Measurements from ENCODE around the gene ZFYVE28. TPM values are rescaled to one million over a fixed set of nuclear protein-coding genes. Genes with fewer than 3 reads are reported as not detected.

ZFYVE28 gene
- total RNA-seq, 1 donor from 2014 or later = 0.44 TPM

DNA sequence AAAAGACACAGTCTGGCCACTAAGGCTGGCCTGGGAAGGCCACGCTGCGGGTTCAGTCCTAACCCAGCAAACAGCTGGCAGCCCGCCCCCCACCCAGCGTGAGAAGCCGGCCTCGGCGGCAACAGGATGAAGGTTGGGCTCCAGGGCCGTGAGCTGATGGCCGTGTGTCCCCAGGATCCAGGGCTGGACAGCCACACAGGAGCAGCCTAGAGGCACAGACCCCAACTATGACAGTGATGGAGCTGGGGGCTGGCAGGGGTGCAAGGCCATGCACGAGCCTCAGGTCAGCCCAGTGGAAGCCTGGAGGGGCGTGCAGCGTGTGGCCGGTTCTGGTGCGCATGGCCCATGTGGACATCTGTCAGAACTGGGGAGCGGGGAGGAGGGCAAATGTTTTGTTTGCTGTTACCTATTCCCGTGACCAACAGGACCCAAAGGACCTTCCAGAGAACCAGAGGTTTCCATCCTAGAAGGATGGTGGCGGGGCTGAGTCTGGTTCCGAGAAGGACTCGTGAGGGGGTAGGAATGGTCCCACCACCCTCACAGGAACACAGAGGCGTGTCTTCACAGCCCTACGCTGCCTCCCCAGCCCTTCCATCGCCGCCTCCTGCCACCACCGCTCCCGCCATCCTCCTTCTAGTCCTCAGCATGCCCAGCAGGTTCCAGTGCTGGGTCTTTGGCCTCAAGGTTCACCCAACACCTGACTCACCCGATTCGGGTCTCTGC, 46.5 kb downstream of the ZFYVE28 start:
- Mint-ChIP-seq H3K27me3 (ENCODE audit: unreplicated experiment) (peaks cover 12% of the 10 kb centered on the region), H3K4me1 (ENCODE audit: unreplicated experiment) (no peaks in the 10 kb centered on the region), H3K27ac (ENCODE audit: unreplicated experiment) (no peak overlapping the region), H3K9me3 (ENCODE audit: unreplicated experiment) (no peaks in the 10 kb centered on the region), H3K36me3 (ENCODE audit: low read depth, unreplicated experiment) (peaks cover 7% of the 10 kb centered on the region), H3K4me3 (ENCODE audit: unreplicated experiment) (no peak overlapping the region)
- no peak for DNase-seq (ENCODE audit: low spot score)
- TF ChIP-seq, protein P1, sequence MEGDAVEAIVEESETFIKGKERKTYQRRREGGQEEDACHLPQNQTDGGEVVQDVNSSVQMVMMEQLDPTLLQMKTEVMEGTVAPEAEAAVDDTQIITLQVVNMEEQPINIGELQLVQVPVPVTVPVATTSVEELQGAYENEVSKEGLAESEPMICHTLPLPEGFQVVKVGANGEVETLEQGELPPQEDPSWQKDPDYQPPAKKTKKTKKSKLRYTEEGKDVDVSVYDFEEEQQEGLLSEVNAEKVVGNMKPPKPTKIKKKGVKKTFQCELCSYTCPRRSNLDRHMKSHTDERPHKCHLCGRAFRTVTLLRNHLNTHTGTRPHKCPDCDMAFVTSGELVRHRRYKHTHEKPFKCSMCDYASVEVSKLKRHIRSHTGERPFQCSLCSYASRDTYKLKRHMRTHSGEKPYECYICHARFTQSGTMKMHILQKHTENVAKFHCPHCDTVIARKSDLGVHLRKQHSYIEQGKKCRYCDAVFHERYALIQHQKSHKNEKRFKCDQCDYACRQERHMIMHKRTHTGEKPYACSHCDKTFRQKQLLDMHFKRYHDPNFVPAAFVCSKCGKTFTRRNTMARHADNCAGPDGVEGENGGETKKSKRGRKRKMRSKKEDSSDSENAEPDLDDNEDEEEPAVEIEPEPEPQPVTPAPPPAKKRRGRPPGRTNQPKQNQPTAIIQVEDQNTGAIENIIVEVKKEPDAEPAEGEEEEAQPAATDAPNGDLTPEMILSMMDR (IDR thresholded peaks at IDR 0.05; ENCODE audit: unreplicated experiment) = no peak

DNA sequence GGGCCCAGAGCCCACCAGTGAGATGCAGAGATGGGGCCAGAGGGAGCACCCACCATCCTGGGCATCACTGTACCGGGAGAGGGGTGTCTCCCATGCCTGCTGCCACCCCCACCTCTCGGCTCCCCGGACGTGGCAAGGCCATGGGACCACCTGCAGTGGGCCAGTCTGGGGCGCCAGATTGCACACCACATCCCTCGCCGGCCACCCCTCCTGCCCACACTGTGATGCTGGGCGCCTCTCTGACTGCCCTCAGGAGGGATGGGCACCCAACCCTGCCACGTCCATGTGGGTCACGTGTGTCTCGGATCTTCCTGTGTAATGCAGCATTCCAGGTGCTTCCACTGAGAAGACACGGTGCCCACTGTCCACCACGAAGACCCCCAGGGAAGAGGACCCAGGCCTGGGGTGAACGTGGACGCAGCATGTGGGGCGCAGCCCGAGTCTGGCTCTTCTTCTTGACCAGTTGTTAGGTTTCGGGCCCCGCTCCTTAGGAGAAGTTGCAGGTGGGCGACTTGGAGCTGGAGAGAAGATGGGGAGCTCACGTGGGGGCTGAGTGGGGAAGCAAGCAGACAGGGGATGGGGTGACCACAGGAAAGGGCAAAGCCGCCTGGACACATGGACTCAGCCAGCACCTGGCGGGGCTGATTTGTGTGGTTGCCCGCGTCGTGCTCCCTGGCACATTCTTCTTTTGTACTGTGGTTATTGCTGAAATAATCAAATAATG, 47.7 kb downstream of the ZFYVE28 start:
- H3K27me3 Mint-ChIP-seq (ENCODE audit: unreplicated experiment) = peaks cover 12% of the 10 kb centered on the region
- no peak for DNase-seq (ENCODE audit: low spot score)
- H3K4me1 Mint-ChIP-seq (ENCODE audit: unreplicated experiment) = no peaks in the 10 kb centered on the region
- H3K4me3 Mint-ChIP-seq (ENCODE audit: unreplicated experiment) = no peak overlapping the region
- no peaks in the 10 kb centered on the region for H3K9me3 Mint-ChIP-seq (ENCODE audit: unreplicated experiment)
- TF ChIP-seq, protein P1 (IDR thresholded peaks at IDR 0.05; ENCODE audit: unreplicated experiment) = no peak
- peaks cover 7% of the 10 kb centered on the region for H3K36me3 Mint-ChIP-seq (ENCODE audit: low read depth, unreplicated experiment)
- H3K27ac Mint-ChIP-seq (ENCODE audit: unreplicated experiment) = no peak overlapping the region

DNA sequence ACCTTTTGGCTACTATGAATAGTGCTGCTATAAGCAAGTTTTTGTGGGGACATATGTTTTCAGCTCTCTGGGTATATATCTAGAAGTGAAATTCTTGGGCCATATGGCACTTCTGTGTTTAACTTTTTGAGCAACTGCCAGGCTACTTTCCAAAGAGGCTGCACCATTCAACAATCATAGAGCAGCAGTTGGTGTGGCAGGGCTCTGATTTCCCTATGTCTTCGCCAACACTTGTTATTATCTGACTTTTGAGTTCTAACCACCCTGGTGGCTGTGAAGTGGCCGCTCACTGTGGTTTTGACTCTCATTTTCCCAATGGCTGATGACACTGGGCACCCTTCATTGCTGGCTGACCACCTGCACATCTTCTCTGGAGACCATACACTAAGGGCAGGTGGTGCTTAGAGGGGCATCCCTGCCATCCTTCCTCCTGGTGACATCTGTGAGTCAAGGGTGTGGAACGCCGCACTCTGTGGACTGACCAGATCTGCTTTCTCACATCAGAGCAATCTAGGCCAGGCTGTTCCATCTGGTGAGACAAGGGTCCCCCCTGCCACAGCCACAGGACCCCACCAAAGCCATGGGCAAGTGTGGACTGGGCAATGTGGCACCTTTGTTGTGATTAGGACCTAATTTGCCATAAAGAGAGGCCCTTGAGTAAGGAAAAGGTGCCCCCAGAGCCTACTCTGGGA, 49.6 kb downstream of the ZFYVE28 start:
- Mint-ChIP-seq H3K9me3 (ENCODE audit: unreplicated experiment) (no peaks in the 10 kb centered on the region), H3K36me3 (ENCODE audit: low read depth, unreplicated experiment) (peaks cover 5% of the 10 kb centered on the region), H3K27ac (ENCODE audit: unreplicated experiment) (no peak overlapping the region), H3K4me3 (ENCODE audit: unreplicated experiment) (no peak overlapping the region), H3K4me1 (ENCODE audit: unreplicated experiment) (no peaks in the 10 kb centered on the region), H3K27me3 (ENCODE audit: unreplicated experiment) (peaks cover 12% of the 10 kb centered on the region)
- DNase-seq (ENCODE audit: low spot score) = no peak
- TF ChIP-seq, protein P1 (IDR thresholded peaks at IDR 0.05; ENCODE audit: unreplicated experiment) = no peak

DNA sequence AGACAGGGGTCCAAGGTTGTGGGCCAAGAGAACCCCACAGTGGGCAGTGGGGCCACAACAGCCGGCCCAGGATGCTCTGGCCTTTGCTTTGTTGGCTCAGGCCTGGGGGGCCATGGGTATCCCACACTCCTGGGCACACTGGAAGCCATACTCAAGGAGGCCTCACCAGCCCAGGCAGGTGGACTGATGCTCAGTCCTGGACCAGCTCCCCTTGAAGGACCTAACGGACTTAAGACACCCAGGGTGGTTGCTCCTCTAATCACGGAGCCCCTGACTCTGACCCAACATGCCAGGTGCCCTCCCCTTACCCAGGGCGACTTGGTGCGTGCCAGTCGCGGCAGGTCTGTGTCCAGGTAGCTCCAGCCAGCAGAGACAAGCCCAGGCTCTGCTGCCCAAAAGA, 50.8 kb downstream of the ZFYVE28 start:
- Mint-ChIP-seq H3K27me3 (ENCODE audit: unreplicated experiment) (peaks cover 7% of the 10 kb centered on the region), H3K27ac (ENCODE audit: unreplicated experiment) (no peak overlapping the region), H3K36me3 (ENCODE audit: low read depth, unreplicated experiment) (no peaks in the 10 kb centered on the region), H3K9me3 (ENCODE audit: unreplicated experiment) (no peaks in the 10 kb centered on the region), H3K4me3 (ENCODE audit: unreplicated experiment) (no peak overlapping the region), H3K4me1 (ENCODE audit: unreplicated experiment) (no peaks in the 10 kb centered on the region)
- no peak for DNase-seq (ENCODE audit: low spot score)
- TF ChIP-seq, protein P1 (IDR thresholded peaks at IDR 0.05; ENCODE audit: unreplicated experiment) = no peak

Measured in endothelial cell (in vitro differentiated cells).